Ectodermal cell (in vitro differentiated cells): ENCODE data around the gene FREM3.

ENCODE experiments used
- H3K27ac ChIP-seq: 2 replicates; pipeline ENCODE4 v1.7.0; 2013; ENCODE audit warnings: mild to moderate bottlenecking, low read depth, low read length; ENCODE audit not compliant: insufficient read depth, poor library complexity, severe bottlenecking
- H3K27me3 ChIP-seq: 2 replicates; pipeline ENCODE4 v1.7.0; 2013; ENCODE audit warnings: mild to moderate bottlenecking, low read length; ENCODE audit not compliant: insufficient read depth, control insufficient read depth, poor library complexity, severe bottlenecking
- H3K36me3 ChIP-seq: one replicate; pipeline ENCODE4 v1.7.0; 2013; ENCODE audit warnings: low read length; ENCODE audit not compliant: control insufficient read depth, insufficient read depth
- H3K4me1 ChIP-seq: one replicate; pipeline ENCODE4 v1.7.0; 2013; ENCODE audit warnings: low read length; ENCODE audit not compliant: control insufficient read depth, insufficient read depth
- H3K4me3 ChIP-seq: 2 replicates; pipeline ENCODE4 v1.7.0; 2013; ENCODE audit warnings: low read depth, low read length, control low read depth; ENCODE audit not compliant: insufficient read depth
- H3K9me3 ChIP-seq: 2 replicates; pipeline ENCODE4 v1.7.0; 2013; ENCODE audit warnings: mild to moderate bottlenecking, low read length, moderate library complexity; ENCODE audit not compliant: control insufficient read depth
- WGBS, 2 experiments: methylation state at CpG; one replicate each; pipeline ENCODE4 v1.1.7; 2013; ENCODE audit warnings: missing lambda C conversion rate in 2 of 2; 5-methylcytosine and 5-hydroxymethylcytosine counted together

Gene FREM3

DNA sequence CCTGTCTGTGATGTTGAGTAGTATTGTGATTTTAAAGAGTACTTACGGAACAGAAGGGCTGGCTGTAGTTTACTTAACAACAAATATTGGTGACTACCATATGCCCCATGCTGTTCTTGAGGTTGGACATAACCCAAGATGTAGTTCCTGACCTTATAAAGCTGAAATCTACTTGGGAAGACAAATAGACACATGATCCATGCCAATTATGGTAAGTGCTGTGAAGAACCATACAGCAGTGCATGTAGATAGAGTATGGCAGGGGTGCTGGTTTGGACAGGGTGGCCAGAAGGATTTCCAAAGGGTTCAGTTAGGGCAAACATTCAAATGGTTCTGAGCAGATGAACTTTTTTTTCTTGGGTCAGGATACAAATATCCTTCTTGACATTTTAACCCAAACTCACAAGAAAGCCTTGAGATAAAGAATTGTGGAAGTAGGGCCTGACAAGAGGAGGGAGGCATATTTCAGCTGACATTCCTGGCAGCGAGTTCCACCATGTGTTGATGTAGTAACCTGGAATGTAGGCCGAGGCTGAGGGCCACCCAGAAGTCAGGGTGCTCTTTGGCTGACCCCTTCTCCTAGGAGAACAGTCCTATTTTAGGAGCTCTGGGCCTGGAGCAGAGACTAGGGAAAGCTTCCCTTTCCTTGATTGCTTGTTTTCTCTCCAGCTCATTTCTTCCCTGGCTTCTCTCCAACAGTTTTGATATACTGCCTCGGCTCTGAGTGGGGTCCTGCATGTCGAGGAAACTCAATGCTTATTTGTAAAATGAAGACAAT lies 74.2 kb downstream of the FREM3 start:
- no peak overlapping the region for H3K27ac ChIP-seq
- WGBS, 2 experiments, result 94 to 96% methylated on average over 4 of the region's 5 CpGs
- H3K4me1 ChIP-seq, result no peaks in the 10 kb centered on the region
- no peaks in the 10 kb centered on the region for H3K36me3 ChIP-seq
- H3K9me3 ChIP-seq, result no peaks in the 10 kb centered on the region
- no peak overlapping the region for H3K4me3 ChIP-seq
- H3K27me3 ChIP-seq, result no peaks in the 10 kb centered on the region

DNA sequence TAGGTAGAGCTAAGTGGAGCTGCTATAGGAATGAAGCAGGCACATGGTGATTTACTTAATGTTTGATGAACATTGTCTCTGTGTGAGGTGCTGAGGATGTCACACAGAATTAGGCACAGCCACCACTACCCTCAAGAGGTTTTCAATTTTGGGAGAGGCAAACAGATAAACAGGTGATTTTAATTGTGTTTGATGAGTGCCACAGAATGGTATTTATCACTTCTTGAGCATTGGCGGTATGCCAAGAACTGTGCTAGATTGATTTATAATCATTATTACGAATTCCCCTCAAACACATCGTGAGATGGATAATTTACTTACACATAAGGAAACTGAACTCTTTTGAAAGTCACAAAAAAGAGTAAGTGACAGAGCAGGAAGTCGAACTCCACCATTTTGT lies 74.8 kb downstream of the FREM3 start:
- H3K27me3 ChIP-seq, result no peaks in the 10 kb centered on the region
- H3K36me3 ChIP-seq, result no peaks in the 10 kb centered on the region
- no peaks in the 10 kb centered on the region for H3K9me3 ChIP-seq
- H3K27ac ChIP-seq, result no peak overlapping the region
- no peaks in the 10 kb centered on the region for H3K4me1 ChIP-seq
- no peak overlapping the region for H3K4me3 ChIP-seq
- WGBS, 2 experiments, result 96 to 100% methylated on average over 2 to 4 of the region's 4 CpGs

DNA sequence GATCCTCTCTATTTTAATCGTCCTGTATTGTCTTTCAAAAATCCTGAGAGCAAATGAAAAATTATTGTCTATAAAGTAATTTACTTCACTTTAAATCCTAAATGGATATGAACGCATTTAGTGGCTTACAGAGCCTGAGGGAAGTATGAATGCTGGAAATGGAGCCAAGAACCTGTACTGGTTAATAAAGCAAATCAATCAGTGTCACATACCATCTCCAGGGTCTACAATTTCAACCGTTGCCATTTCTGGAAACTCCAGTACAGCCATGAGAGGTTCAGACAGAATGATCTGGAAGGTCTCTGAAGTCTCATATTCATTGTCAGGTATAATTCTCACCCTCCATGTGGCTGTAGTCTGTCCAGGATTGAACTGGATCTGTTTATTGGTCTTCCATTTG lies 76.6 kb downstream of the FREM3 start:
- no peak overlapping the region for H3K27ac ChIP-seq
- H3K4me1 ChIP-seq, result no peaks in the 10 kb centered on the region
- 82 to 92% methylated on average over 2 of the region's 3 CpGs for WGBS, 2 experiments
- no peaks in the 10 kb centered on the region for H3K9me3 ChIP-seq
- H3K27me3 ChIP-seq, result no peaks in the 10 kb centered on the region
- no peaks in the 10 kb centered on the region for H3K36me3 ChIP-seq
- no peak overlapping the region for H3K4me3 ChIP-seq

DNA sequence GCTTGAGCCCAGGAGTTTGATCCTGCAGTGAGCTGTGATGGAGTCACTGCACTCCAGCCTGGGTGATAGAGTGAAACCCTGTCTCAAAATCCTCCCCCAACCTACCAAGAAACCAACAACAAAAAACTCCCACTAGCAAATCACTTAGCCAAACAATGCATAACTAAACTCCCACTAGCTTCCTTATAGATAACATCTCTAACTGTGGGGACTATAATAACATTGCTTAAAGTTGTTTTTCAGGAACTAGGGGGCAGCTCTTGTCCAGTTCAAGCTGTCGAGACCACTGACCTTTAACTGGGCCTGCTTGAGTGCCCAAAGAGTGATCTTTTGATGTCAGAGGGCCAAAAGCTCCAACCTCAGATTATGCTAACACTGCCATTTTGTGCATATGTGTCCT lies 81.7 kb downstream of the FREM3 start:
- WGBS, 2 experiments, result 80 to 96% methylated on average over 1 of the region's 1 CpG
- H3K4me1 ChIP-seq, result no peaks in the 10 kb centered on the region
- no peak overlapping the region for H3K4me3 ChIP-seq
- no peaks in the 10 kb centered on the region for H3K27me3 ChIP-seq
- H3K36me3 ChIP-seq, result no peaks in the 10 kb centered on the region
- H3K9me3 ChIP-seq, result no peaks in the 10 kb centered on the region
- H3K27ac ChIP-seq, result no peak overlapping the region

DNA sequence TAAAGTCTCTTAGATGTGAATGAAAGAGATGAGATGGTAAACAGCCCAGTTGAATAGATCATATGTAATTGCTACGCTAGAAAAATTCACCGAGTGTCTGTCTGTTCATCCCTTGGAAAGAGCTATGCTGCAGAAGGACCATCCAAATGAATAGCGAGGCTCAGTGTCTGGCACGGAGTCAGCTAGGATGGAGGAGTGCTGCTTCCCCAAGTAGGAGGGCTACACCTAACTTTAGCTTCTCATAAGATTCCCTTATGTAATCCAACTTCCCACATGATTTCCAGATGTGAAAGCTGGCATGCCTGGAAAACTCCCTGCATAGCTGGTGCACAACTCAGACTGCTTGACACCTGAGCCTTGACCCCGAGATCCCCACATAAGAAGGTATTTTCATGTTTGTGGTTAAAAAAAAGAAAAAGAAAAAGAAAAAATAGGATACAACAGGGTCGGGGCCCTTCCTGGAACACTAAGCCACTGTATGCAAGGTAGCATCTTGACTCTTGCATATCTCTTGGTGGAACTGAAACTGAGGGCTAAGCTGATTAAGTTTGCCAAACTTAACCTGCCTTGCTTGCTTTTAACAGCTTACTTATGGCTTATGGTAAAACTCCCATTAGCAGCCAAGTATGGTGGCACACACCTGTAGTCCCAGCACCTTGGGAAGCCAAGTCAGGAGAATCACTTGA lies 82.3 kb downstream of the FREM3 start:
- H3K36me3 ChIP-seq, result no peaks in the 10 kb centered on the region
- H3K4me1 ChIP-seq, result no peaks in the 10 kb centered on the region
- H3K9me3 ChIP-seq, result no peaks in the 10 kb centered on the region
- H3K27me3 ChIP-seq, result no peaks in the 10 kb centered on the region
- no peak overlapping the region for H3K27ac ChIP-seq
- 93 to 94% methylated on average over 6 of the region's 6 CpGs for WGBS, 2 experiments
- no peak overlapping the region for H3K4me3 ChIP-seq

DNA sequence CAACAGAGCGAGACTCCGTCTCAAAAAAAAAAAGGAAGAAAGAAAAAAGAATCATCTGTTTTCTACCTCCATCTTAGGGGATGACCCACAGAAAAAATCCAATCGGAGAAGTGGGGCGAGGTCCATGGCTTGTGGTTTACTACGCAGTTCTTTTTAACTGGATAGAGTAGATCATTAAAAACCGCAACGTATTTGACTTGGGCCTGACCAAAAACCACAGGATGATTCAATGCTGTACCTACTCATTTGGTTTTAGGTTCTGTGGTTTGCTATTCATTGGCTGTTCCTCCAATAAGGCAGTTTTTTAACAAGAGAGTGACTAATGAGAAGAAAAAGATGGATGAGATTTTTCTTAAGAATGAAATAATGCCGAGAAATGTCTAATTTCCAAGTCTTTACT lies 83.7 kb downstream of the FREM3 start:
- WGBS, 2 experiments, result 94 to 99% methylated on average over 8 of the region's 8 CpGs
- no peaks in the 10 kb centered on the region for H3K4me1 ChIP-seq
- H3K36me3 ChIP-seq, result no peaks in the 10 kb centered on the region
- no peaks in the 10 kb centered on the region for H3K27me3 ChIP-seq
- H3K27ac ChIP-seq, result no peak overlapping the region
- H3K9me3 ChIP-seq, result no peaks in the 10 kb centered on the region
- H3K4me3 ChIP-seq, result no peak overlapping the region

DNA sequence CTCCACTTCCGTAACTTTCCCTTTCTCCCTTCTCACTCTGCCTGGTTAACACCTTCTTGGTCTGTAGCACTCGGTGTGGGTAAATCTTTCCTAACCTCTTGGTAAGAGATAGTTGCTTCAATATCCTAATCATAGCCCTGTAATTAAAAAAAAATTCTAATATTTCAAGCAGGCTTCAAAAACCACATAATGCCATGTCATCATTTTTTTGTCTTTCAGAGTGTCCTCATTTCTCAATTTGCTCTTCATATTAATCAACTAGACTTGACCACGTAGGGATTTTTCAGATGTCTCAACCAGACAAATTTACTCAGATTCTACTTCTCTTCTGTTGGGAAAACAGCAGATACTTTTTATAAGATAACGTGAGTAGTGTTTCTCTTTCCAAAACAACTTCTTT lies 91.0 kb downstream of the FREM3 start:
- H3K27me3 ChIP-seq, result no peaks in the 10 kb centered on the region
- WGBS, 2 experiments, result 85% methylated on average over 4 of the region's 4 CpGs
- H3K9me3 ChIP-seq, result no peaks in the 10 kb centered on the region
- no peaks in the 10 kb centered on the region for H3K36me3 ChIP-seq
- H3K27ac ChIP-seq, result no peak overlapping the region
- no peak overlapping the region for H3K4me3 ChIP-seq
- no peaks in the 10 kb centered on the region for H3K4me1 ChIP-seq

DNA sequence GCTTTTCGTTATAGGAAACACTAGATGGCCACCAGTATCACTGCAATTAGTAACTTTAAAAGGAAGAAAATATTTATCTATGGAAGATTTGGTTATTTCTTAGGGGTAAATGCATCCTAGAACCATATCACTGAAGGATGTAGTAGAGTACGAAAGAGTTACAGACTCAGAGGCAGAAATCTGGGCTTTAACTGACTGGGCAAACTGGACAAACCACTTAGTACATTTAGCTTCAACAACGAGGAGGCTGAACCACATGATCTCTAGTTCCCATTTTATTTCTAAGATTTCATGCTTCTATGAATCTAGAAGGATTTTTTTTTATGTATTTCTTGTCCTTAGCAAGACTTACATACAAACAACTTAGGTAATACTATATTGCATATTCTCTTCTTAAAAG lies 94.0 kb downstream of the FREM3 start:
- 91 to 97% methylated on average over 3 of the region's 3 CpGs for WGBS, 2 experiments
- Histone ChIP-seq H3K36me3 (no peaks in the 10 kb centered on the region), H3K9me3 (no peaks in the 10 kb centered on the region), H3K27ac (no peak overlapping the region), H3K27me3 (no peaks in the 10 kb centered on the region), H3K4me3 (no peak overlapping the region), H3K4me1 (no peaks in the 10 kb centered on the region)

DNA sequence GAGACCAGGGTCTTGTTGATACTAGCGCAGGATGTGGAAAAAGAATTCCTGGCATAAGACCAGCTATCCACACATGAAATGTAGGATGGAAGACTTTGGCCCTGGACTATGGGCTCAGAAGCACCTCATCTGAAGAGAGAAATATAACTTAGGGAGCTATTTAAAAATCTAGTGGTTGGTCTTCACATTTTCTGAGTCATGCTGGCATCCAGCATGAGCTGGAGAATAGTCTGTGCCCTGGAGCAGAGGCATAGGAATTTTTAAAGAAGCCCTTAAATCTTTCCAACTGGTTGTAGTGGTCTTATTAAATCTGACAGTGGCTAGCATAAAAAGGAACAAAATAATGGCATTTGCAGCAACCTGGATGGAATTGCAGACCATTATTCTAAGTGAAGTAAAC lies 100.6 kb downstream of the FREM3 start:
- Histone ChIP-seq H3K27ac (no peak overlapping the region), H3K27me3 (no peaks in the 10 kb centered on the region), H3K4me1 (no peaks in the 10 kb centered on the region), H3K4me3 (no peak overlapping the region), H3K36me3 (no peaks in the 10 kb centered on the region), H3K9me3 (no peaks in the 10 kb centered on the region)
- 88% methylated on average over 1 of the region's 1 CpG for WGBS, 2 experiments

DNA sequence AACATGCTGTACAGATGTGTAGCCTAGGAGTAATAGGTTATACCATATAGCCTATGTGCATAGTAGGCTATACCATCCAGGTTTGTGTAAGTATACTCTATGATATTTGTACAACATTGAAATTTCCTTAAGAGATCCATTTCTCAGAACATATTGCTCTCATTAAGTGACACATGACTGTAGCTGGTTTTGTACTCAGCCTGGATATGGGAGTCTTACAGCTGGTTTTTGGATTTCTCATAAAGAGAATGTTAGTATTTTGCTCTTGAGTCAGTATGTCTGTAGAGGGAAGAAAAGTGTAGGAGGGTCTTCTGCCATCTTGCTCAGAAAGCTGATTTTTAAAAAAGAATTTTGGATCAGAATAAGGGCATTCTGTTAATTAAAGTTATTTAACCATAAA lies 101.7 kb downstream of the FREM3 start:
- Histone ChIP-seq H3K27me3 (no peaks in the 10 kb centered on the region), H3K9me3 (no peaks in the 10 kb centered on the region), H3K4me1 (no peaks in the 10 kb centered on the region), H3K27ac (no peak overlapping the region), H3K4me3 (no peak overlapping the region), H3K36me3 (no peaks in the 10 kb centered on the region)
